ENCODE results near the gene TWIST1. TPM values are rescaled to one million over a fixed set of nuclear protein-coding genes. Genes with fewer than 3 reads are reported as not detected.

Gene TWIST1
- total and polyA plus RNA-seq, 2 of the 13 experiments (the other 11 are each of a cell fraction or from before 2014, with no cell fraction given), result not detected

- no peak for TF ChIP-seq SKI (IDR thresholded peaks at IDR 0.05; ENCODE audit: partially characterized antibody)
- no peak for TF ChIP-seq ZNF501 (CRISPR knock-in tag; IDR thresholded peaks at IDR 0.05)
- no peak for TF ChIP-seq ZNF773 (CRISPR knock-in tag; IDR thresholded peaks at IDR 0.05; ENCODE audit: borderline replicate concordance)
- no peak for TF ChIP-seq TMF1 (CRISPR knock-in tag; IDR thresholded peaks at IDR 0.05; ENCODE audit: low read depth)
- TF ChIP-seq ZSCAN12 (CRISPR knock-in tag; IDR thresholded peaks at IDR 0.05), result no peak
- TF ChIP-seq ZNF567 (CRISPR knock-in tag; IDR thresholded peaks at IDR 0.05; ENCODE audit: borderline replicate concordance), result no peak
- TF ChIP-seq ZNF556 (CRISPR knock-in tag; IDR thresholded peaks at IDR 0.05; ENCODE audit: borderline replicate concordance), result no peak
- no peak for TF ChIP-seq ELF1 (CRISPR knock-in tag; IDR thresholded peaks at IDR 0.05)
- TF ChIP-seq ZNF616 (CRISPR knock-in tag; IDR thresholded peaks at IDR 0.05; ENCODE audit: low read depth), result no peak
- 10% methylated on average over 4 of the region's 4 CpGs for WGBS (ENCODE audit: low lambda C conversion rate)
- ATAC-seq, result no peak
- FAIRE-seq, result no peak
- in situ Hi-C loops (cut with HindIII; ENCODE audit: extremely low pct_ligation_motif_present, low pct_unique_long_range_greater_than_20kb), result loop anchor here (25.0 kb wide), 1 partner anchor 557 kb away; no protein-coding TSS in a partner anchor
- intact Hi-C loops (cut with micrococcal nuclease; ENCODE audit: unreplicated experiment), result no loop called here
- DNase-seq (ENCODE audit: low spot score), result no peak
- POLR2A ChIA-PET, result no interaction called here
- CTCF ChIA-PET (ENCODE audit: low intra/inter-chr PET ratio, low total read pairs), result no interaction called here
- peaks cover 0 to 31% of the 10 kb centered on the region in 2 experiments; a peak in 1 of 5 replicates for H3K27me3 ChIP-seq (ENCODE audit: control insufficient read depth in 1 of 2, insufficient read depth in 2 of 2, low read length in 2 of 2)
- H3K79me2 ChIP-seq (ENCODE audit: insufficient read depth, low read length), result no peaks in the 10 kb centered on the region
- H3K4me3 ChIP-seq (replicated peaks in 1 of 3; ENCODE audit: insufficient read depth in 1 of 3, low read depth in 2 of 3, low read length in 3 of 3), result no peak overlapping the region
- no peaks in the 10 kb centered on the region for H3K9me3 ChIP-seq (ENCODE audit: low read length)
- no peaks in the 10 kb centered on the region for H4K20me1 ChIP-seq (ENCODE audit: insufficient read depth, low read length)
- H3K27ac ChIP-seq (ENCODE audit: extremely low read length, insufficient read depth, low read length), result no peak overlapping the region
- H3K4me1 ChIP-seq (ENCODE audit: insufficient read depth, low read length), result no peaks in the 10 kb centered on the region
- no peak overlapping the region for H3K4me2 ChIP-seq (ENCODE audit: low read depth, low read length)
- no peaks in the 10 kb centered on the region for H3K36me3 ChIP-seq (replicated peaks in 1 of 2; ENCODE audit: control insufficient read depth in 1 of 2, insufficient read depth in 2 of 2, low read length in 2 of 2)
- H3K9ac ChIP-seq (ENCODE audit: insufficient read depth, low read depth, low read length), result no peak overlapping the region
- no TSS peak for BruUV-seq (replicated peaks)
- H2AFZ ChIP-seq (ENCODE audit: low read length), result no peak overlapping the region
Observed at GRCh38 chr7:19104811-19105210, 12.6 kb downstream of the TWIST1 start.

GRCh38 chr7:19102884-19103283 is 14.6 kb downstream of the TWIST1 start:
- Histone ChIP-seq H2AFZ (ENCODE audit: low read length) (no peak overlapping the region), H3K27me3 (ENCODE audit: control insufficient read depth in 1 of 2, insufficient read depth in 2 of 2, low read length in 2 of 2) (peaks cover 0 to 18% of the 10 kb centered on the region in 2 experiments; a peak in 1 of 5 replicates), H3K4me3 (replicated peaks in 1 of 3; ENCODE audit: insufficient read depth in 1 of 3, low read depth in 2 of 3, low read length in 3 of 3) (no peak overlapping the region), H4K20me1 (ENCODE audit: insufficient read depth, low read length) (no peaks in the 10 kb centered on the region), H3K4me2 (ENCODE audit: low read depth, low read length) (no peak overlapping the region), H3K9me3 (ENCODE audit: low read length) (no peaks in the 10 kb centered on the region), H3K4me1 (ENCODE audit: insufficient read depth, low read length) (no peaks in the 10 kb centered on the region), H3K36me3 (replicated peaks in 1 of 2; ENCODE audit: control insufficient read depth in 1 of 2, insufficient read depth in 2 of 2, low read length in 2 of 2) (no peaks in the 10 kb centered on the region), H3K79me2 (ENCODE audit: insufficient read depth, low read length) (no peaks in the 10 kb centered on the region), H3K9ac (ENCODE audit: insufficient read depth, low read depth, low read length) (no peak overlapping the region), H3K27ac (ENCODE audit: extremely low read length, insufficient read depth, low read length) (no peak overlapping the region)
- POLR2A ChIA-PET, result no interaction called here
- 19% methylated on average over 4 of the region's 4 CpGs for WGBS (ENCODE audit: low lambda C conversion rate)
- no peak for DNase-seq (ENCODE audit: low spot score)
- CTCF ChIA-PET (ENCODE audit: low intra/inter-chr PET ratio, low total read pairs), result no interaction called here
- in situ Hi-C loops (cut with HindIII; ENCODE audit: extremely low pct_ligation_motif_present, low pct_unique_long_range_greater_than_20kb), result loop anchor here (25.0 kb wide), 1 partner anchor 559 kb away; no protein-coding TSS in a partner anchor
- FAIRE-seq, result no peak
- intact Hi-C loops (cut with micrococcal nuclease; ENCODE audit: unreplicated experiment), result no loop called here
- no peak for ATAC-seq
- no TSS peak for BruUV-seq (replicated peaks)
- TF ChIP-seq KDM1A (CRISPR knock-in tag; IDR thresholded peaks at IDR 0.05) (no peak), FOXP1 (IDR thresholded peaks at IDR 0.05) (no peak), FOXP1 (CRISPR knock-in tag; IDR thresholded peaks at IDR 0.05) (no peak), ZC3H13 (CRISPR knock-in tag; IDR thresholded peaks at IDR 0.05) (no peak), ZNF749 (CRISPR knock-in tag; IDR thresholded peaks at IDR 0.05; ENCODE audit: borderline replicate concordance) (no peak), MNT (IDR thresholded peaks at IDR 0.05) (no peak), EEA1 (CRISPR knock-in tag; IDR thresholded peaks at IDR 0.05; ENCODE audit: borderline replicate concordance) (no peak), ZNF570 (CRISPR knock-in tag; IDR thresholded peaks at IDR 0.05; ENCODE audit: borderline replicate concordance) (no peak), CAMTA2 (CRISPR knock-in tag; IDR thresholded peaks at IDR 0.05; ENCODE audit: borderline replicate concordance) (no peak), ZBTB25 (CRISPR knock-in tag; IDR thresholded peaks at IDR 0.05) (no peak)

Measured in HepG2 (cell line).